AG04449 (cell line): ENCODE results near the gene KMT2E.
A peak's percentile ranks its signal among the peaks of the same experiment; 100 is the strongest.
"Not testable (repeated sequence)": the region's sequence is repeated elsewhere in the genome, so short reads cannot be mapped to it uniquely, and the experiment has no call there.

ENCODE experiments used
- CTCF ChIA-PET: fragments of 350-600 bp; formaldehyde crosslinking; extraction: SDS; loops from one replicate; lab custom pipeline; 2021; ENCODE audit warnings: antibody characterized with exemption; lab: Yijun Ruan, JAX
- POLR2A ChIA-PET: fragments of 400-600, 350-600 bp; formaldehyde crosslinking; extraction: SDS; loops from one replicate; lab custom pipeline; 2020; ENCODE audit warnings: antibody characterized with exemption, inconsistent platforms; lab: Yijun Ruan, JAX
- DNase-seq: peaks from one replicate; pipeline ENCODE4 v3.0.0-alpha.2; 2010; ENCODE audit warnings: low read depth, low spot score
- H3K4me3 ChIP-seq: 2 replicates; pipeline ENCODE4 v1.5.1; 2011; ENCODE audit warnings: low read depth, mild to moderate bottlenecking, control low read depth, low read length
- TF ChIP-seq, protein P1 (sequence below): IDR thresholded peaks from one replicate; pipeline ENCODE4 v1.5.1; 2011; ENCODE audit warnings: mild to moderate bottlenecking, moderate library complexity, low read length, control low read depth, inconsistent platforms; ENCODE audit not compliant: insufficient read depth; ENCODE audit errors: missing control alignments

The KMT2E gene

GRCh38 chr7:105037319-105037718 is 23.3 kb downstream of the KMT2E start:
- TF ChIP-seq, protein P1, sequence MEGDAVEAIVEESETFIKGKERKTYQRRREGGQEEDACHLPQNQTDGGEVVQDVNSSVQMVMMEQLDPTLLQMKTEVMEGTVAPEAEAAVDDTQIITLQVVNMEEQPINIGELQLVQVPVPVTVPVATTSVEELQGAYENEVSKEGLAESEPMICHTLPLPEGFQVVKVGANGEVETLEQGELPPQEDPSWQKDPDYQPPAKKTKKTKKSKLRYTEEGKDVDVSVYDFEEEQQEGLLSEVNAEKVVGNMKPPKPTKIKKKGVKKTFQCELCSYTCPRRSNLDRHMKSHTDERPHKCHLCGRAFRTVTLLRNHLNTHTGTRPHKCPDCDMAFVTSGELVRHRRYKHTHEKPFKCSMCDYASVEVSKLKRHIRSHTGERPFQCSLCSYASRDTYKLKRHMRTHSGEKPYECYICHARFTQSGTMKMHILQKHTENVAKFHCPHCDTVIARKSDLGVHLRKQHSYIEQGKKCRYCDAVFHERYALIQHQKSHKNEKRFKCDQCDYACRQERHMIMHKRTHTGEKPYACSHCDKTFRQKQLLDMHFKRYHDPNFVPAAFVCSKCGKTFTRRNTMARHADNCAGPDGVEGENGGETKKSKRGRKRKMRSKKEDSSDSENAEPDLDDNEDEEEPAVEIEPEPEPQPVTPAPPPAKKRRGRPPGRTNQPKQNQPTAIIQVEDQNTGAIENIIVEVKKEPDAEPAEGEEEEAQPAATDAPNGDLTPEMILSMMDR, result no peak
- ChIA-PET CTCF (interaction anchor here (1.0 to 1.8 kb wide), 3 partner anchors 54 to 114 kb away, joined by 3 to 6 read pairs (median 4); no protein-coding TSS in a partner anchor), POLR2A (no interaction called here)
- H3K4me3 ChIP-seq, result no peak overlapping the region
- no peak for DNase-seq

GRCh38 chr7:105044449-105045070 is 30.6 kb downstream of the KMT2E start:
- no peak for DNase-seq
- ChIA-PET POLR2A (no interaction called here), CTCF (no interaction called here)
- no peak overlapping the region for H3K4me3 ChIP-seq
- TF ChIP-seq, protein P1, result no peak

GRCh38 chr7:105046414-105046813 is 32.4 kb downstream of the KMT2E start:
- TF ChIP-seq, protein P1, result no peak
- ChIA-PET POLR2A (no interaction called here), CTCF (no interaction called here)
- DNase-seq, result peak; percentile 5
- H3K4me3 ChIP-seq, result no peak overlapping the region

DNA sequence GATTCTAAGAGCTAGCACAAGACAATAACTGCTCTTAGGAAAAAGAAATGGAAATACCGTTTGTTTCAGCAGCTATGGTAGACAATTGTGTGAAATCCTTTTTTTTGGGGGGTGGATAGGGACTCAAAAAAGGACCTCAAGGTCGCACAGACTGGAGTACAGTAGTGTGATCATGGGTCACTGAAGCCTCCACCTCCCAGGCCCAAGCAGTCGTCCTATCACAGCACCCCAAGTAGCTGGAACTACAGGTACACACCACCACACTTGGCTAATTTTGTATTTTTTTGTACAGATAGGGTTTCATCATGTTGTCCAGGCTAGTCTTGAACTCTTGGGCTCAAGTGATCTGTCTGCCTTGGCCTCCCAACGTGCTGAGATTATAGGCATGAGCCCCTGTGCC is 33.9 kb downstream of the KMT2E start:
- POLR2A ChIA-PET, result interaction anchor here (0.7 kb wide), 1 partner anchor 34 kb away, joined by 3 read pairs; no protein-coding TSS in a partner anchor
- H3K4me3 ChIP-seq, result no peak overlapping the region
- TF ChIP-seq, protein P1, result no peak
- CTCF ChIA-PET, result interaction anchor here (1.7 kb wide), 1 partner anchor 67 kb away, joined by 8 read pairs; no protein-coding TSS in a partner anchor
- DNase-seq, result no peak

- no peak for DNase-seq
- TF ChIP-seq, protein P1, result no peak
- H3K4me3 ChIP-seq, result no peak overlapping the region
- ChIA-PET CTCF (interaction anchor here (0.7 kb wide), 1 partner anchor 8 kb away, joined by 3 read pairs; no protein-coding TSS in a partner anchor), POLR2A (no interaction called here)
These were observed 36.5 kb downstream of the KMT2E start for GRCh38 chr7:105050493-105050892.

GRCh38 chr7:105050899-105051298 is 36.9 kb downstream of the KMT2E start:
- CTCF ChIA-PET, result interaction anchor here (0.7 kb wide), 1 partner anchor 9 kb away, joined by 3 read pairs; no protein-coding TSS in a partner anchor
- DNase-seq, POLR2A ChIA-PET, H3K4me3 ChIP-seq: not testable (repeated sequence)
